Osteoblast (primary cell): ENCODE measurements around the gene SCYGR1. TPM values are rescaled to one million over a fixed set of nuclear protein-coding genes. Genes with fewer than 3 reads are reported as not detected.

Experiments
- DNase-seq: peaks from one replicate; pipeline ENCODE4 v3.0.0; 2011; ENCODE audit warnings: low spot score, mixed read lengths; ENCODE audit not compliant: insufficient read length; ENCODE audit errors: missing footprints
- H2AFZ ChIP-seq: 2 replicates; pipeline ENCODE4 v1.6.0; 2011; ENCODE audit warnings: mild to moderate bottlenecking, low read length
- H3K27ac ChIP-seq: 2 replicates; pipeline ENCODE4 v1.5.1; 2011; ENCODE audit warnings: mild to moderate bottlenecking, low read depth, low read length, moderate library complexity
- H3K27me3 ChIP-seq: 2 replicates; pipeline ENCODE4 v1.6.0; 2012; ENCODE audit warnings: mild to moderate bottlenecking, control low read depth, inconsistent platforms, low read length, moderate library complexity; ENCODE audit not compliant: insufficient read depth
- H3K36me3 ChIP-seq: 2 replicates; pipeline ENCODE4 v1.5.1; 2011; ENCODE audit warnings: mild to moderate bottlenecking, low read length, control low read depth, moderate library complexity; ENCODE audit not compliant: insufficient read depth
- H3K4me1 ChIP-seq: 2 replicates; pipeline ENCODE4 v1.5.1; 2011; ENCODE audit warnings: mild to moderate bottlenecking, low read length, control low read depth, moderate library complexity; ENCODE audit not compliant: insufficient read depth
- H3K4me2 ChIP-seq: 2 replicates; pipeline ENCODE4 v1.6.0; 2011; ENCODE audit warnings: mild to moderate bottlenecking, low read length; ENCODE audit not compliant: insufficient read depth
- H3K4me3 ChIP-seq: fragments of 200-600 bp; sonication (generic); 3 replicates; pipeline ENCODE4 v1.5.1; 2012; ENCODE audit warnings: mild to moderate bottlenecking, low read length, inconsistent platforms; ENCODE audit not compliant: insufficient read depth
- H3K79me2 ChIP-seq: 2 replicates; pipeline ENCODE4 v1.6.0; 2012; ENCODE audit warnings: mild to moderate bottlenecking, low read length, control low read depth, inconsistent platforms; ENCODE audit not compliant: insufficient read depth
- H3K9me3 ChIP-seq: 2 replicates; pipeline ENCODE4 v1.5.1; 2011; ENCODE audit warnings: low read depth, low read length, control low read depth
- H4K20me1 ChIP-seq: 2 replicates; pipeline ENCODE4 v1.6.0; 2012; ENCODE audit warnings: mild to moderate bottlenecking, low read length, control low read depth; ENCODE audit not compliant: insufficient read depth
- total RNA-seq: library from RNA; depleted of rRNA; stranded (reverse); fragments of >200 nt; gene quantifications from 2 replicates; pipeline ENCODE4 v1.2.3, GENCODE V29; 2012
- TF ChIP-seq, protein P1 (sequence below): IDR thresholded peaks from 2 replicates; pipeline ENCODE4 v1.5.1; 2011; ENCODE audit warnings: mild to moderate bottlenecking, low read depth, low read length, moderate library complexity; ENCODE audit errors: extremely low read depth

The SCYGR1 gene
- total RNA-seq, 1 donor = not detected

DNA sequence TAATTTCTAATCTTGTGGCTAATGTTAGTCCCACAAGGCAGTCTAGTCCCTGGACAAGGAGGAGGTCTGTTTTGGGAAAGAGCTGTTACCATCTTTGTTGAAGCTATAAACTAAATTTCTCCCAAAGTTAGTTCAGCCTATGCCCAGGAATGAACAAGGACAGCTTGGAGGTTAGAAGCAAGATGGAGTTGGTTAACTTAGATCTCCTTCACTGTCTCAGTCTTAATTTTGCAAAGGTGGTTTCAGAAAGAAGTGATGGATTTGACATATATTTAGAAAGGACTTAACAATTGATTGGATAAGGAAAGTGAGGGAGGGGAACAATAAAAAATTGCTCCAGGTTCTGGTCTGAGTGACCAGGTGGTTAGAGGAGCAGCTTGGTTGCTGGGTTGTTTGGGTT lies 14.6 kb upstream of the SCYGR1 start:
- peaks cover 10% of the 10 kb centered on the region for H3K4me1 ChIP-seq
- no peak for DNase-seq
- H3K27me3 ChIP-seq = no peaks in the 10 kb centered on the region
- no peaks in the 10 kb centered on the region for H3K79me2 ChIP-seq
- no peaks in the 10 kb centered on the region for H3K9me3 ChIP-seq
- H4K20me1 ChIP-seq = no peaks in the 10 kb centered on the region
- H2AFZ ChIP-seq = no peak overlapping the region
- TF ChIP-seq, protein P1, sequence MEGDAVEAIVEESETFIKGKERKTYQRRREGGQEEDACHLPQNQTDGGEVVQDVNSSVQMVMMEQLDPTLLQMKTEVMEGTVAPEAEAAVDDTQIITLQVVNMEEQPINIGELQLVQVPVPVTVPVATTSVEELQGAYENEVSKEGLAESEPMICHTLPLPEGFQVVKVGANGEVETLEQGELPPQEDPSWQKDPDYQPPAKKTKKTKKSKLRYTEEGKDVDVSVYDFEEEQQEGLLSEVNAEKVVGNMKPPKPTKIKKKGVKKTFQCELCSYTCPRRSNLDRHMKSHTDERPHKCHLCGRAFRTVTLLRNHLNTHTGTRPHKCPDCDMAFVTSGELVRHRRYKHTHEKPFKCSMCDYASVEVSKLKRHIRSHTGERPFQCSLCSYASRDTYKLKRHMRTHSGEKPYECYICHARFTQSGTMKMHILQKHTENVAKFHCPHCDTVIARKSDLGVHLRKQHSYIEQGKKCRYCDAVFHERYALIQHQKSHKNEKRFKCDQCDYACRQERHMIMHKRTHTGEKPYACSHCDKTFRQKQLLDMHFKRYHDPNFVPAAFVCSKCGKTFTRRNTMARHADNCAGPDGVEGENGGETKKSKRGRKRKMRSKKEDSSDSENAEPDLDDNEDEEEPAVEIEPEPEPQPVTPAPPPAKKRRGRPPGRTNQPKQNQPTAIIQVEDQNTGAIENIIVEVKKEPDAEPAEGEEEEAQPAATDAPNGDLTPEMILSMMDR = no peak
- no peak overlapping the region for H3K4me3 ChIP-seq
- H3K36me3 ChIP-seq = no peaks in the 10 kb centered on the region
- no peak overlapping the region for H3K27ac ChIP-seq
- H3K4me2 ChIP-seq = no peak overlapping the region

DNA sequence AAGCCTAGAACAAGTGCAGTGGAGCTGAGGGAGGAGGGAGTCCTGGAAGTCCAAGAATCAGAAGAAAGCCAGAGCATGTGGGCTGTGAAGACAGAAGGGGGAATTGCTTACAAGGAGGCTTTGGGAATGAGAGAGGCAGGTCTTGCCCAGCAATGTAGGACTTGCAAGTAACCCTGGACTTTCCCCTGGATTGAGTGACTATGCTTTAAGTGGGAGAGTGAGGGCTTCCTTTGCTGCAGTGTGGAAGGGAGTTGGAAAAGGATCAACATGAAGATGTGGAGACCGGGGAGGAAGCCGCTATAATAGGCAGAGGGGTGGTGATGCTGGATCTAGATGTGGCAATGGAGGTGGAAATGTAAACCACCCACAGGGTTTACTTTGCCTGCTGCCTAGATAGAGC lies 13.8 kb upstream of the SCYGR1 start:
- no peak overlapping the region for H3K4me3 ChIP-seq

DNA sequence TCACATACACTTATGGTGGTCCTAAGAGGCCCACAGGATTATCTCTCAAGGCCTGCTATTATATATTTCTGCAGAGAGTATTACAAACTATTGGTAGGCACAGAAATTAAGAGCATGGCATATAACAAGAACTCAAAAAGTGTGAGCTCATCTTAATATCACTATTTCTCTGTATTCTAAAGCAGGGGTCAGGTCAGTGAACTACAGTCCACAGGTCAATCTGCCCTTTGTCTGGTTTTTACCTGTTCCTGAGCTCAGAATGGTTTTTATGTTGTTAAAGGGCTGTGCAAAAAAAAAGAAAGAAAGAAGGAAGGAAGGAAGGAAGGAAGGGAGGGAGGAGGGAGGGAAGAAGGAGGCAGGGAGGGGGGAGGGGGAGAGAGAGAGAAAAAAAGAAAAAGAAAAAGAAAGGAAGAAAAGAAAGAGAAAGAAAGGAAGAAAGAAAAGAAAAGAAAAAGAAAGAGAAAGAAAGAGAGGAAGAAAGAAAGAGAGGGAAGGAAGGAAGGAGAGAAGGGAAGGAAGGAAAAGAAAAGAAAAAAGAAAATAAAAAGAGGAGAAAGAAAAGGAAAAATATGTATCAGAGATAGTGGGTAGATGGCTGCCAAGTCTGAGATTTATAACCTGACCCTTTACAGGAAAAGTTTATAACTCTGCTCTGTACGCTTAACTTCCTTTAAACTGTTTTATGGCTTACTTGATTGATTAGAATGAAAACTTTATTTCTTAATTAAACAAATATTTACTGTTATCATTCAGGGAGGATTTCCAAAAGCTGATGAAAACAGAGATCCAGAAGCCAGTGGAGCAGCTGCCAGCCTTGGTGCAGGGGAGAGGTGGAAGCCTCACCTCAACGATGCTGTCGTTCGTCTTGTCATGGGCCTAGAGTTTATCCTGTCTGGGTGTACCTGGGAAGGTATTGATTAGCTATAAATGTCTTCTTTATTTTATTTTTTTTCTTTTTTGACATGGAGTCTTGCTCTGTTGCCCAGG lies 11.2 kb upstream of the SCYGR1 start:
- Histone ChIP-seq H2AFZ (no peak overlapping the region), H3K79me2 (no peaks in the 10 kb centered on the region), H3K27me3 (no peaks in the 10 kb centered on the region), H3K4me1 (no peaks in the 10 kb centered on the region), H4K20me1 (no peaks in the 10 kb centered on the region), H3K4me3 (no peak overlapping the region), H3K9me3 (no peaks in the 10 kb centered on the region), H3K27ac (no peak overlapping the region), H3K36me3 (no peaks in the 10 kb centered on the region), H3K4me2 (no peak overlapping the region)
- TF ChIP-seq, protein P1 = no peak
- no peak for DNase-seq

More for the DNA sequence above, 13.8 kb upstream of the SCYGR1 start:
- peaks cover 4% of the 10 kb centered on the region for H3K4me1 ChIP-seq
- no peaks in the 10 kb centered on the region for H3K27me3 ChIP-seq
- H3K9me3 ChIP-seq = no peaks in the 10 kb centered on the region
- no peak overlapping the region for H3K4me2 ChIP-seq
- no peak overlapping the region for H3K27ac ChIP-seq
- H3K36me3 ChIP-seq = no peaks in the 10 kb centered on the region
- TF ChIP-seq, protein P1 = no peak
- DNase-seq = no peak
- no peaks in the 10 kb centered on the region for H4K20me1 ChIP-seq
- no peaks in the 10 kb centered on the region for H3K79me2 ChIP-seq
- H2AFZ ChIP-seq = peak overlapping the region; percentile 2

DNA sequence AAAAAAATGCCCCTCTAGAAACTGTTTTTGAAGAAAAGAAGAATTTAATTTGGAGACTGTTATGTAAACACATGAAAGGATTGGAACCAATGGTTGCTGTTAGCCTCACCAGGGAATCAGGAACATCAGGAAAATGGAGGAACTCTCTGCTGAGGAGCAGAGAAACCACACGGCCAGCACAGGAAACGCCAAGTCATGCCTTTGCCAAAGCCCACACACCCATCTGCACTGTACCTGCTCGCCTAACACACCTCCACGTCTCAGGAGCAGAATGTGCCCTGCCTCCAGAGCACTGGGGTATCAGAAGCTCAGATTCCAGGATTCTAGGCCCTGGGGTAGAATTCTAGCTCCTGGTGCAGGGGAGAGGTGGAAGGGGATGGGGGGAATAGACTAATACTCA lies 9.8 kb upstream of the SCYGR1 start:
- no peaks in the 10 kb centered on the region for H3K36me3 ChIP-seq
- H2AFZ ChIP-seq = peak overlapping the region; percentile 44
- H4K20me1 ChIP-seq = no peaks in the 10 kb centered on the region
- H3K4me3 ChIP-seq = no peak overlapping the region
- no peaks in the 10 kb centered on the region for H3K79me2 ChIP-seq
- no peak overlapping the region for H3K4me2 ChIP-seq
- H3K27ac ChIP-seq = no peak overlapping the region
- TF ChIP-seq, protein P1 = no peak
- H3K4me1 ChIP-seq = no peaks in the 10 kb centered on the region
- DNase-seq = no peak
- no peaks in the 10 kb centered on the region for H3K9me3 ChIP-seq
- no peaks in the 10 kb centered on the region for H3K27me3 ChIP-seq
